ENCODE results near the gene CTRL. TPM values are rescaled to one million over a fixed set of nuclear protein-coding genes. Genes with fewer than 3 reads are reported as not detected.
A peak's percentile ranks its signal among the peaks of the same experiment; 100 is the strongest.

CTRL gene
- total RNA-seq, 3 donors from 2014 or later = 0.61 to 2.3 (median 0.80) TPM

- Histone ChIP-seq H3K9me3 (no peaks in the 10 kb centered on the region), H3K4me1 (ENCODE audit: low read depth) (peaks cover 6% of the 10 kb centered on the region), H3K4me3 (no peak overlapping the region), H3K36me3 (ENCODE audit: low read depth) (peaks cover 5% of the 10 kb centered on the region)
- no peak for DNase-seq
- no peak for ATAC-seq
- TF ChIP-seq CTCF (IDR thresholded peaks at IDR 0.05) = no peak
- intact Hi-C loops (cut with DNase I, micrococcal nuclease) = loop anchor here in 1 of 2 donors (10.0 kb wide), 1 partner anchor 45 kb away; the partner anchor contains the start of gene NRN1L
These were observed 1.5 kb downstream of the CTRL start for GRCh38 chr16:67930191-67930590.

- peak; percentile 87 for ATAC-seq
- intact Hi-C loops (cut with DNase I, micrococcal nuclease) = loop anchor here in 1 of 2 donors (10.0 kb wide), 1 partner anchor 114 kb away; no protein-coding TSS in a partner anchor
- H3K4me3 ChIP-seq = no peak overlapping the region
These were observed 2.9 kb downstream of the CTRL start for GRCh38 chr16:67928561-67929364.

GRCh38 chr16:67928147-67928546, 3.5 kb downstream of the CTRL start:
- H3K4me3 ChIP-seq = no peak overlapping the region
- no peak for ATAC-seq
- no peak for DNase-seq
- no peaks in the 10 kb centered on the region for H3K9me3 ChIP-seq
- no peaks in the 10 kb centered on the region for H3K4me1 ChIP-seq (ENCODE audit: low read depth)
- TF ChIP-seq CTCF (IDR thresholded peaks at IDR 0.05) = no peak
- peaks cover 5% of the 10 kb centered on the region for H3K36me3 ChIP-seq (ENCODE audit: low read depth)
- intact Hi-C loops (cut with DNase I, micrococcal nuclease) = loop anchor here in 1 of 2 donors (10.0 kb wide), 1 partner anchor 113 kb away; no protein-coding TSS in a partner anchor

More at GRCh38 chr16:67928561-67929364, 2.9 kb downstream of the CTRL start:
- no peaks in the 10 kb centered on the region for H3K9me3 ChIP-seq
- DNase-seq = peak; percentile 79 to 84 (median 83)
- H3K36me3 ChIP-seq (ENCODE audit: low read depth) = peaks cover 5% of the 10 kb centered on the region
- peak; percentile 63 for TF ChIP-seq CTCF (IDR thresholded peaks at IDR 0.05)
- no peaks in the 10 kb centered on the region for H3K4me1 ChIP-seq (ENCODE audit: low read depth)

GRCh38 chr16:67927131-67927941, 4.3 kb downstream of the CTRL start:
- no peak for ATAC-seq
- no peaks in the 10 kb centered on the region for H3K4me1 ChIP-seq (ENCODE audit: low read depth)
- DNase-seq = no peak

More at GRCh38 chr16:67927131-67927941, 4.3 kb downstream of the CTRL start:
- intact Hi-C loops (cut with DNase I, micrococcal nuclease) = loop anchor here in 1 of 2 donors (10.0 kb wide), 1 partner anchor 113 kb away; no protein-coding TSS in a partner anchor
- TF ChIP-seq CTCF (IDR thresholded peaks at IDR 0.05) = no peak
- Histone ChIP-seq H3K36me3 (ENCODE audit: low read depth) (peaks cover 5% of the 10 kb centered on the region), H3K9me3 (no peaks in the 10 kb centered on the region), H3K4me3 (no peak overlapping the region)

Measured in mucosa of descending colon (tissue), 3 donors.